H1 (cell line): ENCODE results near the gene EIF4E1B. TPM values are rescaled to one million over a fixed set of nuclear protein-coding genes. Genes with fewer than 3 reads are reported as not detected.
A peak's percentile ranks its signal among the peaks of the same experiment; 100 is the strongest.

Experiments used
- CTCF ChIA-PET: fragments of 300-600 bp; sonication (Branson Sonifier 250); formaldehyde crosslinking; loops from one replicate; lab custom pipeline; 2021; ENCODE audit not compliant: partially characterized antibody; lab: Charles Lee
- POLR2A ChIA-PET: fragments of 300-600 bp; sonication (Branson Sonifier 250); formaldehyde crosslinking; loops from one replicate; lab custom pipeline; 2021; ENCODE audit warnings: inconsistent platforms; ENCODE audit not compliant: partially characterized antibody; lab: Charles Lee
- DNase-seq, 2 experiments: peaks; one replicate each; pipeline versions ENCODE4 v3.0.0 to v3.0.0-alpha.2; 2010 to 2022; ENCODE audit warnings: low spot score in 2 of 2, low read depth in 1 of 2, mixed read lengths in 1 of 2
- FAIRE-seq: peaks from 2 replicates; lab custom pipeline; 2011; peaks lifted over from hg19 to GRCh38; lab: Jason Lieb, UNC
- H2AFZ ChIP-seq: 2 replicates; pipeline ENCODE4 v1.8.1; 2012; ENCODE audit warnings: low read length, inconsistent platforms
- H2AK5ac ChIP-seq: 2 replicates; pipeline ENCODE4 v1.6.1; 2013; ENCODE audit warnings: low read depth, low read length
- H2BK120ac ChIP-seq: replicated peaks from 2 replicates; pipeline ENCODE3; 2013; ENCODE audit warnings: low read depth, low read length, inconsistent platforms
- H2BK12ac ChIP-seq: 2 replicates; pipeline ENCODE4 v1.6.1; 2013; ENCODE audit warnings: low read depth, low read length
- H2BK15ac ChIP-seq: 2 replicates; pipeline ENCODE4 v1.6.1; 2013; ENCODE audit warnings: low read length
- H2BK20ac ChIP-seq: 2 replicates; pipeline ENCODE4 v1.6.1; 2013; ENCODE audit warnings: low read length
- H2BK5ac ChIP-seq: 2 replicates; pipeline ENCODE4 v1.6.1; 2013; ENCODE audit warnings: low read depth, low read length
- H3K14ac ChIP-seq: 2 replicates; pipeline ENCODE4 v1.6.1; 2013; ENCODE audit warnings: inconsistent platforms; ENCODE audit not compliant: insufficient read length
- H3K18ac ChIP-seq: 2 replicates; pipeline ENCODE4 v1.6.1; 2013; ENCODE audit warnings: low read length; ENCODE audit errors: extremely low read depth
- H3K23ac ChIP-seq: 2 replicates; pipeline ENCODE4 v1.6.1; 2013; ENCODE audit warnings: inconsistent platforms; ENCODE audit not compliant: insufficient read length
- H3K23me2 ChIP-seq: 2 replicates; pipeline ENCODE4 v1.6.1; 2013; ENCODE audit warnings: low read depth, low read length
- H3K27ac ChIP-seq: 2 replicates; pipeline ENCODE4 v1.6.1; 2011; ENCODE audit warnings: low read depth, low read length, inconsistent platforms
- H3K27me3 ChIP-seq, 4 experiments: replicated peaks in 1 of 4; 1 replicate in 1 of 4; 2 replicates in 3 of 4; pipeline versions ENCODE4 v1.6.1 to v1.8.1; 2011 to 2013; ENCODE audit warnings: low read length in 3 of 4, mild to moderate bottlenecking in 3 of 4, inconsistent platforms in 2 of 4, mixed read lengths in 2 of 4, moderate library complexity in 1 of 4; ENCODE audit not compliant: control insufficient read depth in 3 of 4, insufficient read depth in 3 of 4; ENCODE audit errors: extremely low read depth in 1 of 4
- H3K36me3 ChIP-seq, 4 experiments: 2 replicates each; pipeline versions ENCODE4 v1.6.1 to v1.8.1; 2011 to 2013; ENCODE audit warnings: mild to moderate bottlenecking in 4 of 4, low read length in 3 of 4, moderate library complexity in 2 of 4, control low read depth in 1 of 4, inconsistent platforms in 1 of 4; ENCODE audit not compliant: insufficient read depth in 4 of 4, control insufficient read depth in 2 of 4
- H3K4ac ChIP-seq: replicated peaks from 2 replicates; pipeline ENCODE3; 2013; ENCODE audit warnings: low read length, low read depth, mixed read lengths, inconsistent platforms; ENCODE audit not compliant: insufficient read length
- H3K4me1 ChIP-seq, 4 experiments: replicated peaks in 1 of 4; 1 replicate in 1 of 4; 2 replicates in 3 of 4; pipeline versions ENCODE4 v1.6.1 to v1.8.1; 2011 to 2013; ENCODE audit warnings: low read length in 3 of 4, inconsistent platforms in 2 of 4, mixed read lengths in 1 of 4; ENCODE audit not compliant: insufficient read depth in 4 of 4, control insufficient read depth in 3 of 4
- H3K4me2 ChIP-seq, 2 experiments: 2 replicates each; pipeline versions ENCODE4 v1.6.1 to v1.8.1; 2011 to 2013; ENCODE audit warnings: low read depth in 2 of 2, low read length in 2 of 2, control low read depth in 1 of 2, inconsistent platforms in 1 of 2, mild to moderate bottlenecking in 1 of 2; ENCODE audit not compliant: insufficient read depth in 1 of 2
- H3K4me3 ChIP-seq, 4 experiments: fragments of 200-600, 300-600 bp in 1 of 4; sonication (generic), shearing (Covaris generic), sonication (Bioruptor Twin) in 1 of 4; 2 replicates each; pipeline versions ENCODE4 v1.5.1 to v1.8.1; 2011 to 2016; ENCODE audit warnings: low read length in 4 of 4, low read depth in 3 of 4, control low read depth in 2 of 4, inconsistent platforms in 2 of 4, mild to moderate bottlenecking in 2 of 4, mixed read lengths in 1 of 4, moderate library complexity in 1 of 4; ENCODE audit not compliant: insufficient read depth in 2 of 4; ENCODE audit errors: extremely low read depth in 1 of 4
- H3K56ac ChIP-seq: replicated peaks from 2 replicates; pipeline ENCODE3; 2013; ENCODE audit warnings: low read depth, mild to moderate bottlenecking, mixed read lengths, low read length, inconsistent platforms; ENCODE audit not compliant: insufficient read length
- H3K79me1 ChIP-seq: 2 replicates; pipeline ENCODE4 v1.6.1; 2013; ENCODE audit warnings: low read depth, low read length, control low read depth
- H3K79me2 ChIP-seq, 2 experiments: 2 replicates each; pipeline versions ENCODE4 v1.6.1 to v1.8.1; 2012 to 2013; ENCODE audit warnings: low read length in 2 of 2, mild to moderate bottlenecking in 2 of 2, inconsistent platforms in 1 of 2; ENCODE audit not compliant: insufficient read depth in 2 of 2, control insufficient read depth in 1 of 2
- H3K9ac ChIP-seq, 4 experiments: replicated peaks in 1 of 4; 1 replicate in 1 of 4; 2 replicates in 3 of 4; pipeline versions ENCODE4 v1.6.1 to v1.8.1; 2011 to 2013; ENCODE audit warnings: low read depth in 3 of 4, low read length in 3 of 4, control low read depth in 2 of 4, mild to moderate bottlenecking in 2 of 4, moderate library complexity in 2 of 4, inconsistent platforms in 1 of 4; ENCODE audit errors: extremely low read depth in 1 of 4
- H3K9me3 ChIP-seq, 2 experiments: 2 replicates each; pipeline versions ENCODE4 v1.6.1 to v1.8.1; 2012 to 2013; ENCODE audit warnings: mild to moderate bottlenecking in 2 of 2, moderate library complexity in 2 of 2, control low read depth in 1 of 2, inconsistent platforms in 1 of 2, low read depth in 1 of 2, low read length in 1 of 2, mixed read lengths in 1 of 2; ENCODE audit not compliant: insufficient read depth in 2 of 2
- H4K20me1 ChIP-seq, 2 experiments: replicated peaks in 1 of 2; 2 replicates each; pipeline versions ENCODE3 to v1.8.1; 2011 to 2013; ENCODE audit warnings: inconsistent platforms in 2 of 2, low read length in 2 of 2, mild to moderate bottlenecking in 1 of 2; ENCODE audit not compliant: insufficient read depth in 2 of 2, control insufficient read depth in 1 of 2
- H4K5ac ChIP-seq: 2 replicates; pipeline ENCODE4 v1.6.1; 2013; ENCODE audit warnings: low read length, low read depth, mixed read lengths, inconsistent platforms; ENCODE audit not compliant: insufficient read length
- H4K8ac ChIP-seq: 2 replicates; pipeline ENCODE4 v1.8.0; 2013; ENCODE audit warnings: mild to moderate bottlenecking, moderate library complexity, low read length, inconsistent platforms; ENCODE audit not compliant: insufficient read depth; ENCODE audit errors: extremely low read depth
- H4K91ac ChIP-seq: replicated peaks from 2 replicates; pipeline ENCODE3; 2013; ENCODE audit warnings: low read length, mixed read lengths, inconsistent platforms; ENCODE audit not compliant: insufficient read length
- ASH2L ChIP-seq: fragments of 200-600, 300-600 bp; sonication (generic); IDR thresholded peaks from one replicate; pipeline ENCODE4 v1.7.1; 2017; ENCODE audit warnings: low read length
- CBX5 ChIP-seq: fragments of 300-800, 300-1000 bp; sonication (generic); IDR thresholded peaks from 2 replicates; pipeline ENCODE4 v1.7.1; 2016; ENCODE audit warnings: antibody characterized with exemption, low read length, low read depth
- CBX8 ChIP-seq: fragments of 300-800, 300-1000 bp; sonication (generic); IDR thresholded peaks from 2 replicates; pipeline ENCODE4 v1.7.1; 2016; ENCODE audit warnings: low read depth, low read length, borderline replicate concordance
- CHD2 ChIP-seq: IDR thresholded peaks from 2 replicates; pipeline ENCODE4 v1.6.1; 2012; ENCODE audit warnings: low read length, improper control_type of control experiment
- EZH2 ChIP-seq: fragments of 200-600 bp; sonication (generic); IDR thresholded peaks from 2 replicates; pipeline ENCODE4 v1.7.1; 2012; ENCODE audit warnings: low read depth, mild to moderate bottlenecking, moderate library complexity, low read length, inconsistent platforms; ENCODE audit not compliant: severe bottlenecking
- PHF8 ChIP-seq: fragments of 200-600 bp; sonication (generic); conservative IDR thresholded peaks from 2 replicates; pipeline ENCODE4 v1.7.1; 2012; ENCODE audit warnings: low read depth, mild to moderate bottlenecking, inconsistent platforms, low read length, moderate library complexity
- POLR2AphosphoS5 ChIP-seq: IDR thresholded peaks from 2 replicates; pipeline ENCODE4 v1.6.1; 2011; ENCODE audit warnings: low read depth, low read length
- POU5F1 ChIP-seq: IDR thresholded peaks from 2 replicates; pipeline ENCODE4 v1.6.1; 2011; ENCODE audit warnings: low read depth, mild to moderate bottlenecking, low read length, moderate library complexity
- SIX5 ChIP-seq: IDR thresholded peaks from 2 replicates; pipeline ENCODE4 v1.6.1; 2011; ENCODE audit warnings: mild to moderate bottlenecking, low read depth, low read length
- WGBS, 2 experiments: shearing (Covaris generic) in 1 of 2; methylation state at CpG; one replicate each; pipeline versions ENCODE4 v1.1.6 to v1.1.7; 2013 to 2015; ENCODE audit warnings: low lambda C conversion rate in 2 of 2, mixed read lengths in 2 of 2, inconsistent platforms in 1 of 2, low coverage in 1 of 2, missing lambda C conversion rate in 1 of 2; ENCODE audit not compliant: insufficient replicate concordance in 2 of 2, insufficient coverage in 1 of 2, insufficient read length in 1 of 2; ENCODE audit errors: extremely low coverage in 1 of 2, missing lambda C conversion rate in 1 of 2; 5-methylcytosine and 5-hydroxymethylcytosine counted together
- polyA plus RNA-seq, 7 experiments: library from polyadenylated mRNA; depleted of rRNA in 3 of 7; stranded (reverse) in 5 of 7; unstranded in 2 of 7; fragments of >200 nt in 5 of 7; fragments of 200-250 nt in 2 of 7; gene quantifications; 1 replicate in 5 of 7; 2 replicates in 1 of 7; 4 replicates in 1 of 7; pipeline versions ENCODE4 v1.2.1 to v1.2.3, GENCODE V29; 2011 to 2013; ENCODE audit warnings: missing spikeins in 2 of 7, mixed read lengths in 2 of 7
- total RNA-seq: library from RNA; stranded (reverse); fragmentation: NEBNext Ultra II Directional; extraction: Animal tissue kit (Norgen Biotek cat#: 25700); gene quantifications from 2 replicates; pipeline ENCODE4 v1.2.1, GENCODE V29; 2021

EIF4E1B gene
- total and polyA plus RNA-seq, 2 of the 8 experiments (the other 6 are each of a cell fraction or from before 2014, with no cell fraction given): 0.97 to 1.3 TPM

DNA sequence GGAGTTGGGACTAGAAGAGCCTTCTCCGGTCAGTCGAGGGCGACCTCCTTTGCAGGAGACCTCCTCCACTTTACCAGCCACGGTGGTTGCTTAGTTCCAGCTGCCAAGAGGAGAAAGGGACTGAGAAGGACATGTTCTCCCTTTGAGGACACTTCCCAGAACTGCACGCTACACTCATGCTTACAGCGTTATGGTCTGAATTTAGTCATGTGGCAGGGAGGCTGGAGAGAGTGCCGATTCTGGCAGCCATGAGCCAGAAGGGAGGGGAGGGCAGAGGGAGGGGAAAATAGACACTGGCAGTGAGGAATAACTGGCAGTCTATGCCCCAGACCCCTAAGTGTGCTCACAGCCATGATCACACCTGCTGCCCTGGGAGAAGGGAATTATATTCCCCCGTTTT, 64.6 kb downstream of the EIF4E1B start:
- CTCF ChIA-PET: interaction anchor here (0.6 to 32.2 kb wide), 5 partner anchors 16 to 116 kb away, joined by 3 to 859 read pairs (median 22); no protein-coding TSS in a partner anchor
- no peaks in the 10 kb centered on the region for H3K79me2 ChIP-seq
- H3K79me1 ChIP-seq: no peaks in the 10 kb centered on the region
- H2BK5ac ChIP-seq: 0 out of 2 replicates have a peak overlapping the region, but pooled peaks have one; percentile 21
- H3K27me3 ChIP-seq: peaks cover 0 to 3% (median under 1%) of the 10 kb centered on the region in 4 experiments; a peak in 4 of 7 replicates
- peaks cover 20 to 43% (median 32%) of the 10 kb centered on the region in 4 experiments for H3K4me1 ChIP-seq
- TF ChIP-seq ASH2L: no peak
- no peak for TF ChIP-seq POU5F1
- no peak for TF ChIP-seq CHD2
- no peak for TF ChIP-seq CBX8
- no peak for TF ChIP-seq EZH2
- no peak for TF ChIP-seq CBX5
- TF ChIP-seq PHF8: no peak
- no peak for TF ChIP-seq POLR2AphosphoS5
- no peak for TF ChIP-seq SIX5
- H3K23me2 ChIP-seq: no peaks in the 10 kb centered on the region; the same call in 1 of the 2 replicates
- no peak for DNase-seq
- H2BK15ac ChIP-seq: peak overlapping the region; percentile 76; the same call in 1 of the 2 replicates
- peak overlapping the region; percentile 56 for H4K91ac ChIP-seq
- 0 out of 2 replicates have a peak overlapping the region, but pooled peaks have one; percentile 80 for H2BK12ac ChIP-seq
- H4K8ac ChIP-seq: no peak overlapping the region
- no peak overlapping the region for H3K4ac ChIP-seq
- no peaks in the 10 kb centered on the region for H3K36me3 ChIP-seq
- H3K9me3 ChIP-seq: no peaks in the 10 kb centered on the region
- no peak for FAIRE-seq
- no peak overlapping the region for H2BK120ac ChIP-seq
- H3K4me3 ChIP-seq: no peak overlapping the region
- peak overlapping the region; percentile 43; the same call in 1 of the 2 replicates for H2BK20ac ChIP-seq
- no peak overlapping the region for H3K23ac ChIP-seq
- 0 out of 2 replicates have a peak overlapping the region, but pooled peaks have one; percentile 13 for H3K18ac ChIP-seq
- no peak overlapping the region for H3K27ac ChIP-seq
- H2AFZ ChIP-seq: no peak overlapping the region
- H2AK5ac ChIP-seq: no peak overlapping the region; the same call in 1 of the 2 replicates
- no peak overlapping the region for H3K4me2 ChIP-seq
- POLR2A ChIA-PET: interaction anchor here (1.4 kb wide), 1 partner anchor 41 kb away, joined by 4 read pairs; no protein-coding TSS in a partner anchor
- 81% methylated on average over 8 of the region's 8 CpGs; no CpG with 5 or more reads in 1 of the 2 experiments for WGBS, 2 experiments
- no peak overlapping the region for H3K56ac ChIP-seq
- H3K14ac ChIP-seq: no peak overlapping the region
- H3K9ac ChIP-seq: no peak overlapping the region
- no peaks in the 10 kb centered on the region for H4K20me1 ChIP-seq
- no peak overlapping the region for H4K5ac ChIP-seq
